ENCODE data around the gene RNF214.

DNA sequence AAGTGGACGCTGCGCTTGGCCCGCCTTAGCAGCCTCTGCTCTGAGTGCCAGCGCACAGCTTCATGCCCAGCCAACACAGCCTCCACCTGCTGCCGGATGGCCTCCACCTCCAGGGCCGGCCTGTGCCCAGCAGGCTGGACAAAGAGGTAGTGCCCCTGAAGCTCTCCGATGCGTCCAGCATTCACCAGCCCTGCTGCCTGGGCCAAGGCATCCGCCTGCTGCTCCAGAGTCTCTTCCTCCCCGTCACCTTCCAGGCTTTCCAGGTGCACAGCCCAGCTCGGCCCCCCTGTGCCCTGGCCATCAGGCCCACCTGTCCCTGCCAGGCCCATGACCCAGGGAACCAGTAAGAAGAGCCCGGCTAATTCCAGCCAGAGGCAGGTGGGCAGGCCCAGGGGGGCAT is 3.1 kb upstream of the RNF214 start:
- TF ChIP-seq EZH2 (IDR thresholded peaks at IDR 0.05; ENCODE audit: borderline replicate concordance, low read depth, low read length, poor library complexity, severe bottlenecking): no peak
- TF ChIP-seq CTCF (conservative IDR thresholded peaks at IDR 0.05; ENCODE audit: low read depth, low read length): no peak
